NT2/D1 (cell line): ENCODE measurements around the gene CGB1.

Experiments used
- DNase-seq: peaks from one replicate; pipeline ENCODE4 v3.0.0-alpha.2; 2011; ENCODE audit warnings: low read depth, low spot score
- H3K27me3 ChIP-seq: 2 replicates; pipeline ENCODE4 v1.6.0; 2011; ENCODE audit warnings: mild to moderate bottlenecking; ENCODE audit not compliant: insufficient read length, insufficient read depth
- H3K36me3 ChIP-seq: 2 replicates; pipeline ENCODE4 v1.6.1; 2011; ENCODE audit warnings: mild to moderate bottlenecking, low read length, mixed read lengths; ENCODE audit not compliant: insufficient read depth, insufficient read length
- H3K4me1 ChIP-seq: 2 replicates; pipeline ENCODE4 v1.5.1; 2011; ENCODE audit not compliant: insufficient read depth, insufficient read length
- H3K4me3 ChIP-seq: 2 replicates; pipeline ENCODE4 v1.5.1; 2011; ENCODE audit warnings: low read depth; ENCODE audit not compliant: insufficient read length
- H3K9ac ChIP-seq: 2 replicates; pipeline ENCODE4 v1.6.0; 2011; ENCODE audit warnings: low read depth; ENCODE audit not compliant: insufficient read length
- H3K9me3 ChIP-seq: 2 replicates; pipeline ENCODE4 v1.5.1; 2011; ENCODE audit warnings: mild to moderate bottlenecking, low read length; ENCODE audit not compliant: insufficient read depth
- SUZ12 ChIP-seq: IDR thresholded peaks from 2 replicates; pipeline ENCODE4 v1.6.1; 2011; ENCODE audit not compliant: insufficient read length, insufficient read depth; ENCODE audit errors: extremely low read depth
- YY1 ChIP-seq: IDR thresholded peaks from 2 replicates; pipeline ENCODE4 v1.6.1; 2011; ENCODE audit not compliant: insufficient read length, insufficient read depth
- ZNF274 ChIP-seq: IDR thresholded peaks from 2 replicates; pipeline ENCODE4 v1.6.1; 2011; ENCODE audit warnings: mild to moderate bottlenecking, low read depth, low read length

The CGB1 gene

DNA sequence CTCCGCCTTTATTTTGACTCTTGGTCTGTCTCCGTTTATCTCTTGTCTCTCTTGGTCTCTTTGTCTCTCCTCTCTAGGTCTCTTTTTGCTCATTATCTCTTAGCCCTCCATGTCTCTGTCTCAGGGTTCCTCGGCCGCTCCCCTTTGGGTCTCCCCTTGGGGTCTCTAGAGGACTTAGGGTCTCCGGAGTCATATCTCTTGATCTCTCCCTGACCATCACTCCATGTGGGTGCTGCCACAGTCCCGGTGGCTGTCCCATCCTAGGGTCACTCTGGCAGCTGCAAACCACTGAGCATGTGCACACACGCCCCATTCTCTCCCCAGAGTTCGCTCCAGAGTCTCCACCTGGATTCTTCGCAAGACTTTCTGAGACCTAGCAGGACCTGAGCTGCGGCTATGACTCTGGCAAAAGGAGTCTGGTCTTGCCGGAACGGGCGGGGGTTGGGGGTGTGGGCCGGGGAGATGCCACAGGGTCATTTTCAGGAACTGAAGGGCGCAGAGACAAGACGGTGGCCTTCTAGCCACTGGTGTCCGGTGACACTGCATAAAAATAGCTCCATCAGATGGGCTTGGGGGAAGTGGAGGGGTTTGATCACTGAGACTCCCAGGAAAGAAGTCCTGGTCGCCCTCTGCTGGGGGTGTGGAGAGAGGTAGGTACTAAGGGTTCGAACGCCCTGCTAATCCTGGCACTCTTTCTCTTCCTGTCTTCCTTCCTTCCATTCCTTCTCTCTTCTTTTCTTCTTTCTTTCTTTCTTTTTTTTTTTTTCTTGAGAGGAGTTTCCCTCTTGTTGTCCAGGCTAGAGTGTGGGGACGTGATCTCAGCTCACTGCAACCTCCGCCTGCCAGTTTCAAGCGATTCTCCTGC lies 37.1 kb upstream of the CGB1 start:
- H3K4me3 ChIP-seq = no peak overlapping the region
- peaks cover 33% of the 10 kb centered on the region for H3K27me3 ChIP-seq
- H3K36me3 ChIP-seq = no peaks in the 10 kb centered on the region
- H3K9ac ChIP-seq = no peak overlapping the region
- DNase-seq = no peak
- H3K4me1 ChIP-seq = peaks cover 2% of the 10 kb centered on the region
- no peaks in the 10 kb centered on the region; the same call in 1 of the 2 replicates for H3K9me3 ChIP-seq
- TF ChIP-seq SUZ12 = no peak
- no peak for TF ChIP-seq YY1
- TF ChIP-seq ZNF274 = no peak

DNA sequence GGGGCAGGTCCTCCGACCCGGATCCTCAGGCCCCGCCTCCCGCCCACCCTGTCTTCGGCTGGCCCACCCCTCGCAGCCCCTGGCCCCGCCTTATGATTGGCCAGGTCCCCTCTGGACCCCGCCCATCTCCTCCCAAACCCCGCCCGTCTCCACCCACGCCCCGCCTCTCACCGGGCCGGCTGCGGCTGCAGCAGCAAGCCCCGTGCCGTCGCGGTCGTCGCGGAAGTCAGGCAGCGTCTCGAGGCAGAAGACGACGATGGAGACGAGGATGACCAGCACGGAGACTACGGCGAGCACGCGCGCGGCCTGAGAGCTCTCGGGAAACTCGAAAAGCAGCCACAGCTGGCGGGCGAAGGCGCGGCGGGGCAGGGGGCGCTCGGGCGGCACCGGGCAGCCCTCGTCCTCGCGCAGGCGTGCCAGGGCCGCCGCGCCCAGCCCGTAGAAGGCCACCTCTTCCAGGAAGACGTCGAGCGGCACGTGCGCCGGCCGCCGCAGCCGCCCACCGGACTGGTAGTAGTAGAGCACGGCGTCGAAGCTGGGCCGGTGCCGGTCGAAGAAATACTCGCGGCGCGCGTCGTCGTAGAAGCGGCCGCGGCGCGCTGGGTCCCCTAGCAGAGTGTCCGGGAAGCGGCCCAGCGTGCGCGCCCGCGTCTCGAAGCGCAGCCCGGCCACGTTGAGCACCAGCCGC lies 35.3 kb upstream of the CGB1 start:
- Histone ChIP-seq H3K27me3 (peaks cover 33% of the 10 kb centered on the region), H3K4me1 (peaks cover 6% of the 10 kb centered on the region), H3K9me3 (no peaks in the 10 kb centered on the region; the same call in 1 of the 2 replicates), H3K9ac (peak overlapping the region; percentile 50), H3K4me3 (peak overlapping the region; percentile 37), H3K36me3 (no peaks in the 10 kb centered on the region)
- DNase-seq = no peak
- TF ChIP-seq SUZ12 (no peak), ZNF274 (no peak), YY1 (no peak)

DNA sequence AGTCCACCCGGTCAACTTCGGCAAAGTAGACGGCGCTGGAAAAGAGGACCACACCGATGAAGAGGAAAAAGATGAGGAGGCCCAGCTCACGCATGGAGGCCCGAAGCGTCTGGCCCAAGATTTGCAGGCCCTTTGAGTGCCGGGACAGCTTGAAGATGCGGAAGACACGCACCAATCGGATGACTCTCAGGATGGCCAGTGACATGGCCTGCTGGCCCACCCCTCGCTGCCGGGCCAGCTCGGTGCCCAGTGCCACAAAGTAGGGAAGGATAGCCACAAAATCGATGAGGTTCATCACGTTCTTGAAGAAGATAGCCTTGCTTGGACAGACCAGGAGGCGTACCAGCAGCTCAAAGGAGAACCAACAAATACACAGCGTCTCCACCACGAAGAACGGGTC lies 33.7 kb upstream of the CGB1 start:
- H3K27me3 ChIP-seq = peaks cover 36% of the 10 kb centered on the region

DNA sequence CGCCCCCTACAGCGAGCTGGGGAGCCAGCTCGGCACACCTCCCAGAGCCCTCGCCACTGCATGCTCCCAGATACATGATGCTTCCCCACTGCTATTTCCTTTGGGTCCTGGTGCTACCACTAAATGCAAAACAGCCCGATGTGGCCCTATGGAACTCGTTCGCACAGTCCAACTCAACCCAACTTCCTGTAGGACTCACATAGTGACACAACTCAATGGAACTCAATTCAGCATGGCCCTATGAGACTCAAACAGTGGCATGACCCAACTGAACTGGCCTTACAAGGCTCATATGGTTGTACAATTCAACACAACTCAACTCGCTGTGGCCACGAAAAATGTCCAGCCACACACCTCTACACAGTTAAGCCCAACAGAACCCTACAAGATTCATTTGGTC lies 32.3 kb upstream of the CGB1 start:
- peaks cover 36% of the 10 kb centered on the region for H3K27me3 ChIP-seq
- no peak overlapping the region for H3K9ac ChIP-seq
- no peak overlapping the region for H3K4me3 ChIP-seq
- no peak for TF ChIP-seq ZNF274
- TF ChIP-seq YY1 = no peak
- TF ChIP-seq SUZ12 = no peak
- H3K4me1 ChIP-seq = peaks cover 18% of the 10 kb centered on the region
- DNase-seq = no peak
- H3K36me3 ChIP-seq = no peaks in the 10 kb centered on the region
- no peaks in the 10 kb centered on the region; the same call in 1 of the 2 replicates for H3K9me3 ChIP-seq

More for the DNA sequence above, 33.7 kb upstream of the CGB1 start:
- Histone ChIP-seq H3K4me1 (peaks cover 13% of the 10 kb centered on the region), H3K9ac (no peak overlapping the region), H3K4me3 (no peak overlapping the region), H3K9me3 (no peaks in the 10 kb centered on the region; the same call in 1 of the 2 replicates), H3K36me3 (no peaks in the 10 kb centered on the region)
- no peak for TF ChIP-seq SUZ12
- TF ChIP-seq ZNF274 = no peak
- TF ChIP-seq YY1 = no peak
- DNase-seq = no peak

DNA sequence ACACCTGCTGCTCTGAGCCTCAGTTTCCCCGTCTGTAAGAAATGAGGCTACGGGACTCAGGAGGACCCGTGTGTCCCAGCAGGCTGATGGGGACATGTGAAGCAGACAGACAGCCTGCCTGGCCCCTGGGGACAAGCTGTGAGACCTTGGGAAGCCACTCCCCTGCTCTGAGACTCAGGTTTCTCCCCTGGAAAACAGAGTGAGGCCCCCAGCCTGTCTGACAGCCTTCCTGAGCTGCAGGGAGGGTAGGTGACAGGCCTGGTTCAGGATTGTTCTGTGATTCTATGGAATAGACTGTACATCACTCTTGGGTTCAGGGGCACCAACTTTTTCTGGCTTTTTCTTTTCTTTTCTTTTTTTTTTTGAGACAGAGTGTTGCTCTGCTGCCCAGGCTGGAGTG lies 30.9 kb upstream of the CGB1 start:
- DNase-seq = no peak
- TF ChIP-seq SUZ12 = no peak
- no peak for TF ChIP-seq YY1
- TF ChIP-seq ZNF274 = no peak
- Histone ChIP-seq H3K4me1 (peaks cover 19% of the 10 kb centered on the region), H3K9me3 (no peaks in the 10 kb centered on the region; the same call in 1 of the 2 replicates), H3K36me3 (no peaks in the 10 kb centered on the region), H3K27me3 (peaks cover 25% of the 10 kb centered on the region), H3K4me3 (no peak overlapping the region), H3K9ac (no peak overlapping the region)

DNA sequence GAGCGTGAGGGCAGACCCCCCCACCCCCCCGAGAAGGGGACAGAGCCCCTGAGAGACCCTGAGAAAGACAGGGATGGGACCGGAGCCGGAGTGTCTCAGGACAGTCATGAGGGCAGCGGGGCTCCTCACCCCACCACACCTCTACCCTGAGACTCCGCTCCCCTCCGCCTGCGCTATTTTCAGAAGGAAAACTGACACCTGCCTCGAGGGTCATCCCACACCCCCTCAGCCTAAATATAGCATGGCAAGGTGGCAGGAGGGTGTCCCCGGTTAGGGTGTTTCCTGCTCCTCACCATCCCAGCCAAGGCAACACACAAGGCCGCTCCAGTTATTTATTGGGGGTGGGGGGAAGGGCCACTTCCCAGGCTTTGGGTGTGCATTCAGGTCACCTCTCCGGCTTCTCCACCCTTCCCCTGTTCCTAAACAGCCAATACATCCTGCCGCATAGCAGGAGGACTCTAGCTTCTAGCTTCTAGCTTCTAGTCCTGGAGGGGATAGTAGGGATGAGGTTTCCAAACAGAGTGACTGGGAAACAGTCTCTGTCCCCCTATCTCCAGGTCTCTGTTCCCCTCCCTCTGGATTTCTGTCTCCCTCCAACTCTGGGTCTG lies 29.3 kb upstream of the CGB1 start:
- H3K9ac ChIP-seq = no peak overlapping the region
- TF ChIP-seq YY1 (no peak), ZNF274 (no peak), SUZ12 (no peak)
- no peaks in the 10 kb centered on the region for H3K36me3 ChIP-seq
- DNase-seq = no peak
- H3K4me3 ChIP-seq = no peak overlapping the region
- H3K9me3 ChIP-seq = no peaks in the 10 kb centered on the region; the same call in 1 of the 2 replicates
- peaks cover 19% of the 10 kb centered on the region for H3K4me1 ChIP-seq
- peaks cover 24% of the 10 kb centered on the region for H3K27me3 ChIP-seq
